ENCODE measurements around the gene GRM7.

Gene GRM7

GRCh38 chr3:7421065-7421464 lies 560.1 kb downstream of the GRM7 start:
- DNase-seq (ENCODE audit: insufficient read length, low spot score) (no peak), FAIRE-seq (no peak)
- no peak for TF ChIP-seq POLR2A (IDR thresholded peaks at IDR 0.05; ENCODE audit: low read depth, low read length)

DNA sequence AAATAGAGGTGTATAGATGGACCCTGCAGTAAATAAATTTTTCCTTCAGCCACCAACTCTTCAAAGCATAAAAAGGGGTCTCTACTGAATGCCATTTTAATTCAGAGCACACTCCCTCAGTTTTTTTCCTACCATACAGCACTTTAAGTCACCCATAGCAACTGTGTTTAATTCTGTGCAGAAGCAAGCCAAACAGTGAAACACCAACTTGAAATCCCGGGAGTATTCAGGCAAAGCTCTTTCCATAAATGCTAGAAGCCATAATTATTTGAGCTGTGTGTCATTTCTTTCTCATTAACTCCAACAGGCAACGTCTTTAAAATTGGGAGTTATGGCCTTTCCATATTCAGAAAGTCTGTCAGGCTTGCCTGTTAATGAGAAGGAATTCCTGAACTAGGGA lies 562.1 kb downstream of the GRM7 start:
- TF ChIP-seq POLR2A (IDR thresholded peaks at IDR 0.05; ENCODE audit: low read depth, low read length): no peak
- DNase-seq (ENCODE audit: insufficient read length, low spot score): no peak
- FAIRE-seq: no peak

DNA sequence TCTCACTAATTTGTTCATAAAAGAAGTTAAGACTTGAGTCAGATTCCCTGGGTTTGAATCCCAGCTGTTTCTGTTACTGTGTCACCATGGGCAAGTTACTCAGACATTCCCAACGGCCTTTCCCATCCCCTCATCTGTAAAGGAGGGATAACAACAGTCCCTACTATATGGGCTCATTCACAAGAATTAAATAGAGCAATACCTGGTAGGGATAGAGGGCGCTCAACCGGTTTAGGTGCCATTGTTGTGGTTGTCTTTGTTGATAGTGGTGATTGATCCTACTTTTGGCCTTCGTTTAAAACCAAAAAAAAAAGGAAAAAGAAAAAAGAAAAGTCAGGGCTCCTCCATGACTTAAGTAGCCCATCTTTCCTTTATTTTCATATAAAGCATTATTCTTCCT lies 563.1 kb downstream of the GRM7 start:
- TF ChIP-seq POLR2A (IDR thresholded peaks at IDR 0.05; ENCODE audit: low read depth, low read length): no peak
- FAIRE-seq: no peak
- no peak for DNase-seq (ENCODE audit: insufficient read length, low spot score)

- no peak for DNase-seq (ENCODE audit: insufficient read length, low spot score)
- FAIRE-seq: no peak
- no peak for TF ChIP-seq POLR2A (IDR thresholded peaks at IDR 0.05; ENCODE audit: low read depth, low read length)
These were observed 567.3 kb downstream of the GRM7 start for GRCh38 chr3:7428206-7428718.

- TF ChIP-seq POLR2A (IDR thresholded peaks at IDR 0.05; ENCODE audit: low read depth, low read length): no peak
- FAIRE-seq (no peak), DNase-seq (ENCODE audit: insufficient read length, low spot score) (no peak)
These were observed 571.7 kb downstream of the GRM7 start for GRCh38 chr3:7432610-7433009.

DNA sequence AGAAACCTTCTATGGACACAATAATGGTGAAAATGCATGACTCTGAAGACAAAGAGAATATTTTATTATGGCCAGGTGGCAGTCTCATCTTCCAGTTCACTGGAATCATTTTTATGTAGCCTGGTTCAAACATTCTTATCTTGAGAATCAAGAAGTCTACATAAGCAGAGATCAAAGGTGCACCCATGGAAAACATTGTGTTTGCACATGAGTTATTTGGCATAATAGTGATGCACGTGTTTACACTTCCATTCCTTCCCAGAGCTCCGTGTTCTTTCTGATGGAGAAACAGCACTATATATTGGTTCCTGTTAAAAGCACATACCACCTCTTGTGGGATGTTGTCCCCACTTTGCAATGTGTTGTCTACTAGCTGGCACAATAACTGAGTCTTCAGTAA lies 572.2 kb downstream of the GRM7 start:
- TF ChIP-seq POLR2A (IDR thresholded peaks at IDR 0.05; ENCODE audit: low read depth, low read length): no peak
- no peak for FAIRE-seq
- no peak for DNase-seq (ENCODE audit: insufficient read length, low spot score)

DNA sequence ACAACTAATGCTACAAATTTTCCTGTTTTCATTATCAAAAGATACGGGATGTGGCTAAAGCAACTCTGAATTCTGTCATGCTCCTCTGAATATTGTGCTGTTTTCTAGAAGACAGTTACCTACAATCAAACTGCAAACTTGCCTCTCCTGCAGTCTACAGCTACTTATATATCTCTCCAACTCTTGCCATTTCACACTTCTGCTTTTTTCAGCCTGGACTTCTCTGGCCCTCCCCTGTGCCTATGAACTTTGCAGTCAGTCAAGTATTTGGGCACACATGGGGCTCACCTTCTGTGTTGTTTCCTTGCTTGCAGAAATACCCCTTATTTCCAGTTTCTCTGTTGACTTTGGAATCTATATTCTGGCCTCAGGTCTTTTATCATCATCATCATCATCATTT lies 575.6 kb downstream of the GRM7 start:
- no peak for DNase-seq (ENCODE audit: insufficient read length, low spot score)
- TF ChIP-seq POLR2A (IDR thresholded peaks at IDR 0.05; ENCODE audit: low read depth, low read length): no peak
- no peak for FAIRE-seq

GRCh38 chr3:7437231-7437630 lies 576.3 kb downstream of the GRM7 start:
- no peak for TF ChIP-seq POLR2A (IDR thresholded peaks at IDR 0.05; ENCODE audit: low read depth, low read length)
- FAIRE-seq (no peak), DNase-seq (ENCODE audit: insufficient read length, low spot score) (no peak)

- no peak for DNase-seq (ENCODE audit: insufficient read length, low spot score)
- no peak for TF ChIP-seq POLR2A (IDR thresholded peaks at IDR 0.05; ENCODE audit: low read depth, low read length)
- FAIRE-seq: no peak
These were observed 578.3 kb downstream of the GRM7 start for GRCh38 chr3:7439101-7439680.

GRCh38 chr3:7444886-7445285 lies 584.0 kb downstream of the GRM7 start:
- no peak for FAIRE-seq

DNA sequence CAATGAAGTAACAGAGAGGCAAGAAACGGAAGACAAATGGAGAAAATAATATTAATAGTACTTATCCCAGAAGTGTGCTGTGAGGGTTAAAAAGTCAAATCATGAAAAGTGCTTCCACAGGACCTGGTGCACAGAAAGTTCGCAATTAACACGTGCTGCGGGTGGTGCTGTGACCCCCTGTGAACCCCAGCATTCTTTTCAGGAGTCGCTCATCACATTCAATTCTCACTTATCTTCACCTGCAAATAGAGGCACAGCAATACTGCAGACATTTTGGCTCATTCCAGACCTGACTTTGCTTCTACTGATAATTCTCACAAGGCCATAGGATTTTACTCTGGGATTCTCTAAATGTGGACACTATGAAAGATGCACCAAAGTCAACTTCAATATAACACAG lies 584.4 kb downstream of the GRM7 start:
- DNase-seq (ENCODE audit: insufficient read length, low spot score) (no peak), FAIRE-seq (no peak)
- no peak for TF ChIP-seq POLR2A (IDR thresholded peaks at IDR 0.05; ENCODE audit: low read depth, low read length)

More at GRCh38 chr3:7444886-7445285, 584.0 kb downstream of the GRM7 start:
- DNase-seq (ENCODE audit: insufficient read length, low spot score): no peak
- no peak for TF ChIP-seq POLR2A (IDR thresholded peaks at IDR 0.05; ENCODE audit: low read depth, low read length)

DNA sequence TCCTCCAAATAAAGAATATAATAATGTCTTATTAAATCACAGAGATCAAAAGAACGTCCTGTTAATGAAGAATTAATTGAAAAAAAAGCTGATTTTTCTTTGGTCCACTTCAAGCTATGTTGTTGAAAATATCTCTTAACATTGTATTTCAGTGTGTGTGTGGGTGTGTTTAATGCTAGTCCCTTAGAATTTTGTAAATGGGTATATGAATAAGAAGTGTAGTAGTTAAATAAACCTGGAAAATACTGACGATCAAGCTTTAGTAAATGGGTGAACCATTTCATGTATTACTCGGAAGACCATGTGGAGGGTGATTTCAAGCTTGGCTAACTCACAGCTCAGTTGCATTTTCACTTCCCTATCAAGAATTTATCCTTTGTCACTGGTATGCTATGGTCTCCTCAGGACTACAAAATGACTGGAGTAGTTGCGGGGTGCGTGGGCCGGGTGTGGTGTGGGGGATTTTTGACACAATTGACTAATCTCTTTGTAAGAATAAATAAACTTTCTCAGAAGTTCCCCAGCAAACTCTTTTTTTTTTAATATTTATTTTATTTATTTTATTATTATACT lies 586.4 kb downstream of the GRM7 start:
- FAIRE-seq (no peak), DNase-seq (ENCODE audit: insufficient read length, low spot score) (no peak)
- no peak for TF ChIP-seq POLR2A (IDR thresholded peaks at IDR 0.05; ENCODE audit: low read depth, low read length)

- TF ChIP-seq POLR2A (IDR thresholded peaks at IDR 0.05; ENCODE audit: low read depth, low read length): no peak
- FAIRE-seq (no peak), DNase-seq (ENCODE audit: insufficient read length, low spot score) (no peak)
These were observed 595.5 kb downstream of the GRM7 start for GRCh38 chr3:7456386-7456785.

- no peak for TF ChIP-seq POLR2A (IDR thresholded peaks at IDR 0.05; ENCODE audit: low read depth, low read length)
- DNase-seq (ENCODE audit: insufficient read length, low spot score) (no peak), FAIRE-seq (no peak)
These were observed 600.4 kb downstream of the GRM7 start for GRCh38 chr3:7461202-7461825.

DNA sequence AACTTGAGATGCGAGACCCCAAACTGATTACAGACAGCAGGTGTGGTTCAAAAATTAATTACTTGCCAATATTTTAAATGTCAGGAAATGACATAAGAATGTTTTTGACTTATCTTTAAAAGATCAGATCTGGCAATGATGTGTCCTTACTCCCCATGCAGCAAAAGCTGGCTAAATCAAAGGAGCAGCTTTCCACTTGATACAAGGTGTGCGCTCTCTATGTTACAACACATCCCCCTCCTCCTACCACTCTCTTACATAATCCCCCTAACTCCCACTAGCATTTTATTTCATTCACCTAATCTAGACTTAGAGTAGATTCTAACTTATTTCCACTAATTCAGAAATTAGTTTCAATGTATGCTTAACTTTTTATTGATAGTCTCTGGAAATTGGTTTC lies 609.0 kb downstream of the GRM7 start:
- no peak for TF ChIP-seq POLR2A (IDR thresholded peaks at IDR 0.05; ENCODE audit: low read depth, low read length)
- DNase-seq (ENCODE audit: insufficient read length, low spot score): no peak
- no peak for FAIRE-seq
